ENCODE measurements around the gene LYST.

Gene LYST

DNA sequence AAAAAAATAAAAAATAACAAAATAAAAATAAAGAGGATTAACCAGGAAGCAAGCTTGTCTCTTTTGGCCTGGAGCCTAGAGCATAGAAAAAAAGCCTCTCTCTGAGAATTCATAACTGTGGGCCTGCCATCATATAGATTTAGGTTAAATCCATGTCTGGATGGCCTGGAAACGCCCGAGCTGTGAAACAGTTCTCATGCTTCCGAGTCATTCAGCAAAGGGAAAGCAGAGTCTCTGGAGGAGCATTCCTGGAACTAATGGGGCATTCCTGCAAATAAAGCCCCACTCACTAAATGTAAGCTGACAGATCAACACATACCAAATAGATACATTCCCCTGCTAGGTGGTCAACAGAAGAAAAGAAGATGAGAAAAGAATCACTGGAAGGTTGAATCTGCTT lies 141.3 kb downstream of the LYST start:
- no peak for TF ChIP-seq JUND (IDR thresholded peaks at IDR 0.05; ENCODE audit: low read depth)
- in situ Hi-C loops (cut with HindIII; ENCODE audit: low pct_unique_long_range_greater_than_20kb, low sequenced_read_pairs) = no loop called here

DNA sequence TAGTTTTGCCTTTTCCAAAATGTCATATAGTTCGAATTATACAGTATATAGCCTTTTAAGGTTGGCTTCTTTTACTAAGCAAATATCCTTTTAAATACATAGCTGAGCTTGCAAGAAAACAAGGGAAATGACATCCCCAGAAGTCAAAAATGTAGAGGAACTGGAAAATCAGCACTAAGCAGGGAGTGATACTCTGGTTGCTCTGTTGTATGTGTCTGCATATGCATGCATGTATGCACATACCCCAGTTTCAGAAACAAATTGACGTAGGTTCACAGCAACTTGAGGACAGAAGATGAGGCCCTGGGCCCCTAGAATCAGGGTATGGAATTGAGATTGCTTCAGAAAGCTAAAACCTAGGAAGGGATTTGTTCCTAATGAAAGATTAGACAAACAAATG lies 142.0 kb downstream of the LYST start:
- no peak for TF ChIP-seq JUND (IDR thresholded peaks at IDR 0.05; ENCODE audit: low read depth)
- peak in 1 of 2 experiments; percentile 70 for DNase-seq (ENCODE audit: low read depth in 1 of 2, low spot score in 1 of 2)
- in situ Hi-C loops (cut with HindIII; ENCODE audit: low pct_unique_long_range_greater_than_20kb, low sequenced_read_pairs) = no loop called here

More for the DNA sequence above, 141.3 kb downstream of the LYST start:
- DNase-seq (ENCODE audit: low read depth in 1 of 2, low spot score in 1 of 2) = no peak

DNA sequence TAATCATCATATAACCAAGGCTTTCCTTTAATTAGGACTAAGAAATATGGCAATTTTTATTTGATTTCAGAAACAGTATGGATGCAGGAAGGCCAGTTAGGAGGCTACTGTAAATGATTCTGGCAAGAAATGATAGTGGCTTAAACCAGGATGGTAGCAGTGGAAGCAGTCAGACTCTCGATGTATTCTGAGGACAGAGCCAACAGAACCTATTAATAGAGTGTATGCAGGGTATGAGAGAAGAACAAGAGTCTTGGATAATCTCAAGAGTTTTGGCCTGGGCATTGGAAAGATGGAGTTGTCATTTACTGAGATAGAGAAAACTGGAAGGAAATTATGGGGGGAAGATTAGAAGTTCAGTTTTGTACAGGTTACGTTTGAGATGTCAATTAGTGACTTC lies 143.8 kb downstream of the LYST start:
- TF ChIP-seq JUND (IDR thresholded peaks at IDR 0.05; ENCODE audit: low read depth) = no peak
- no peak for DNase-seq (ENCODE audit: low read depth in 1 of 2, low spot score in 1 of 2)
- in situ Hi-C loops (cut with HindIII; ENCODE audit: low pct_unique_long_range_greater_than_20kb, low sequenced_read_pairs) = no loop called here

DNA sequence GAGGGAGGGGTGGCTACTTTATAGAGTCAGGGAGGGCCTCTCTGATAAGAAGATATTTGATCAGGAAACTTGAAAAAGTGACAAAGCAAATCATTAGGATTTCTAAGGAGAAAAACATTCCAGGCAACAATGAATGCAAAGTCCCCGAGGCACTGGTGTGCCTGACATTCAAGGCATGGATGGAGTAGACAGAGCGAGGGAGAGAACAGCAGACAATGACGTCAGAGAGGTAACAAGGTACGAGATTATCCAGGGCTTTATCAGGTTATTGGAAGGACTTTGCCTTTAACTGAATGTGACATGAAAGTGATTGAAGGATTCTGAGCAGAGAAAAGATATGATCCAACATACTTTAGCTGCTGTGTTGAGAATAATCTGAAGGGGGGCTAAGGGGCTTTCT lies 144.7 kb downstream of the LYST start:
- no peak for TF ChIP-seq JUND (IDR thresholded peaks at IDR 0.05; ENCODE audit: low read depth)
- no peak for DNase-seq (ENCODE audit: low read depth in 1 of 2, low spot score in 1 of 2)
- in situ Hi-C loops (cut with HindIII; ENCODE audit: low pct_unique_long_range_greater_than_20kb, low sequenced_read_pairs) = no loop called here

DNA sequence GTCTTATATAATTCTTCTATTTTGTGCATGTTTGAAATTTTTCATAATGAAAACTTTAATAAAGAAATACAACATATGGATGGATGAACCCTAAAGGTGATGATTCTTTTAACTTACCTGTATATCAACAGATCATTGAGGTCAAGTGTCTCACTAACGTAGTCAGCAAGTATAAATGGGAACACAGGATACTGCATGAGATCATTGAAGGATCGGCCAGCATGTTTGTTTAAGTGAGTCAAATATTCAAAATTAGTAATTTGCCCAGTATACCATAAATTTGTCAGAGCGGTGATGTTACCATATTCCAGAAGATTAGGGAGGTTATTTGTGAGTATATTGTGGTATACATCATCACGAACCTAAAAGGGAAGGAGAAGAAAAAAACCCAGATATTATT lies 146.2 kb downstream of the LYST start:
- no peak for TF ChIP-seq JUND (IDR thresholded peaks at IDR 0.05; ENCODE audit: low read depth)
- in situ Hi-C loops (cut with HindIII; ENCODE audit: low pct_unique_long_range_greater_than_20kb, low sequenced_read_pairs) = no loop called here
- no peak for DNase-seq (ENCODE audit: low read depth in 1 of 2, low spot score in 1 of 2)

DNA sequence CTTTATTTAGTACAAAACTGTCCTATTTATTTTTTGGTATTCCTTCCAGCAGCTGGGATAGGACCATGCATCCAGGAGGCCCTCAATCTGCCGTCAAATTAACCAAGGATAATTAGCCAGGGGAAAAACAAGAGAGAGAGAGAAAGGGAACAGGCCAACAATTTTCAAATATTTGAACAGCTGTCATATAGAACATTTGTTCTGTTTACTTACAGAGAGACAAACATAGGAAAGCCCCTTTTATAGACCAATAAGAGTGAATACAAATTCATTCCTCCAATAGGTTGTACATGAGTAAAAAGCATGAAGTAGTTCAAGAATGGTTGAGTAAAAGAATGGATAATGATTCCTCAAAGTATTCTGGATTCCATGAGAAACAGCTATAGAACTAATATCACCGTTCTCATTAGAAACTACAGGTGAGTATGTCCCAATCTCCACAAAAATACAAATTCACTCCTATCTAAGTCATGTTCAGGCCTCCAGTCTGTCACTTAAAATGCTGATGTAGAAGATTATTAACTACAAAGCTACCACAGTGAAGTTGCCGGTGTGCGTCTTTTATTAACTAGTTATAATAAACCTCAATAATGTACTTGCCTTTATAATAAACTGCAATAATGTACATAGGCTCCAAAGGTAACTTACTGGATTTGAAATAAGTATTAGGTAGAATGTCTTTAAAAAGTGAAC lies 152.4 kb downstream of the LYST start:
- DNase-seq (ENCODE audit: low read depth in 1 of 2, low spot score in 1 of 2) = peak in 1 of 2 experiments; percentile 20
- no peak for TF ChIP-seq JUND (IDR thresholded peaks at IDR 0.05; ENCODE audit: low read depth)
- in situ Hi-C loops (cut with HindIII; ENCODE audit: low pct_unique_long_range_greater_than_20kb, low sequenced_read_pairs) = no loop called here

DNA sequence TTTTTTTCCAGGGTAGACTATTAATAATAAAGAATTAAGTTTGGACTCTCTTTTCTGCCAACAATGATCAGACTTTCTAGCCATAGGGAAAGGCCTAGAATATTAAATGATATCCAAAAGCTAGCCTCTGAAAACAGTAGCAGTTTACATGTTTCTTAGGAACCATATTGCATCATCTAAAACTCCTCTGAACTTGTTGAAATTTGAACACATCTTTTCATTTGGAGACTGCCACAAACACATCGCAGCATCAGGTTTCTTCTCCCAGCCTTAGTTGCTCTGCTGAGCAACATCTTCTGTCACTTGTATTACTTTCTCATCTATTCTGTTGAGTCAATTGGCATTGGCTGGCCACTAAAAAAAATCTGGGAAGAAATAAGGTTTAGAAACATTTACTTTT lies 153.9 kb downstream of the LYST start:
- in situ Hi-C loops (cut with HindIII; ENCODE audit: low pct_unique_long_range_greater_than_20kb, low sequenced_read_pairs) = no loop called here
- no peak for TF ChIP-seq JUND (IDR thresholded peaks at IDR 0.05; ENCODE audit: low read depth)

DNA sequence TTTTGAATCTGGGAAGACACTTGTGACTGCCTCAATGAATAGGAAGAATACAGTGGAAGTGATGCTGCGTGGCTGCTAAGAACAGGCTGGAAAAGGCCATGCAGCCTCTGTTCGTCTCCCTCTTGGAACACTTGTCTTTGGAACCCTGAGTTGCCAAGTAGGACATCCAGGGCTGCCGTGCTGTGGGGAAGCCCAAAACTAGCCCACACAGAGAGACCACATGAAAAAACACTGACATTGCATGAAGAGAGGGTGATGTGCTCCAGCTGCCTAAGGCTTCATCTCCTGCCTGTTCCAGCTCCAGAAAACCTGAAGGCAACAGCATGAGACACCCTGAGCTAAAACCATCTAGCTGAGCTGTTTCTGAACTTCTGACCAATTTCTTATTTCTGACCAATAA lies 156.0 kb downstream of the LYST start:
- TF ChIP-seq JUND (IDR thresholded peaks at IDR 0.05; ENCODE audit: low read depth) = no peak
- no peak for DNase-seq (ENCODE audit: low read depth in 1 of 2, low spot score in 1 of 2)
- in situ Hi-C loops (cut with HindIII; ENCODE audit: low pct_unique_long_range_greater_than_20kb, low sequenced_read_pairs) = no loop called here

More for the DNA sequence above, 153.9 kb downstream of the LYST start:
- no peak for DNase-seq (ENCODE audit: low read depth in 1 of 2, low spot score in 1 of 2)

DNA sequence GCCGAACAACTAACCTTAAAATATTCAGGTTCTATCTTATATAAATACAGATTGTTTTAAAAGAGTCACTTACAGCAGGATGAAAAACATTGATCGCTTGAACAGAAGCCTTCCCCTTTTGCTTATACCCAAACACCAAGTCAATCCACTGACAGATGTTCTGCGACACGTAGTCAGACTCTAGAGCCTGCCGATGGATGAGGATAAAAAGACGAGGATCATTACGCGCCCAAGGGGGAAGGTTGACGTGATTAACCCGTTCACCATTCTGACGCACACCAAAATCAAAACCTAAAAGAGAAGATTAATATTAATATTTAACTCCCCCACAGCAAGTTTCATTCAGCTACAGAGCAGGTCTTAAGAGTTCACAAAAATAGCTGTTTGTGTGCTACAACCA lies 157.7 kb downstream of the LYST start:
- in situ Hi-C loops (cut with HindIII; ENCODE audit: low pct_unique_long_range_greater_than_20kb, low sequenced_read_pairs) = no loop called here
- no peak for DNase-seq (ENCODE audit: low read depth in 1 of 2, low spot score in 1 of 2)
- TF ChIP-seq JUND (IDR thresholded peaks at IDR 0.05; ENCODE audit: low read depth) = no peak

DNA sequence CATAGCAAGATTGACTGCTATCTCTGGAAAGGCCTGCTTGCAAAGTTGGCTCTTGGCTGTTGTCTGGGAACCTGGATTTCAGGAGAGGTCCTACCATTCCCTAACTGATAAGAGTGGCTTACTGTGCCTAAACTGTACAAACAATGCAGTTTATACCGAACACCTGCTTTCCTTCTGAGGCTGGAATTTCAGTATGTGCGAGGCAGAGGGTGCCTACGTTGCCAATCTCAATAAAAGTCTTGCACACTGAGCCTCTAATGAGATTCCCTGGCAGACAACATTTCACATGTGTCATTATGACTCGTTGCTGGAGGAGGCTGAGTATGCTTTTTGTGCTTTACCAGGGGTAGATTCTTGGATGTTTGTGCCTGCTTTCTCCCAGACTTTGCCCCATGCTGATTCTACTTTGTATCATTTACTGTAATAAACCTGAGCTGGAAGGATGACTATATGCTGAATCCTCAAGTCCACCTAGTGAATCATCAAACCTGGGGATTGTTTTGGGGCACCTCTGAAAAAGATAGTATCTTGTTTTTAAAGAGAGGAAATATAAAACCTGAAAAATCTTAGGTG lies 158.2 kb downstream of the LYST start:
- in situ Hi-C loops (cut with HindIII; ENCODE audit: low pct_unique_long_range_greater_than_20kb, low sequenced_read_pairs) = no loop called here

DNA sequence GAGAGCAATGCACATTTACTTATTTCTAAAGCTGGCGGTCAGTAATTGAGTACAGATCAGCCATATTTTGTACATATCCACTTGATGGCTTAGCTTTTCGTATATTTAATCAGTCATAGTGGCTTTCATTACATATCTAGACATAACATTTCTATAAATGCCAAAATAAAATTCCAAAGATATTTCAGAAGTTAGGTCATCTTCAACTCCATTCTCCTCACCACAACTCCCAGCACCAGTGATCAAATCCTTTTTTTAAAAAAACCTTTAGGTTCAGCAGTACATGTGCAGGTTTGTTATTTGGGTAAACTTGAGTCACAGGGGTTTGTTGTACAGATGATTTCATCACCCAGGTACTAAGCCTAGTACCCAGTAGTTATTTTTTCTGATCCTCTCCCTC lies 163.2 kb downstream of the LYST start:
- in situ Hi-C loops (cut with HindIII; ENCODE audit: low pct_unique_long_range_greater_than_20kb, low sequenced_read_pairs) = no loop called here
- no peak for DNase-seq (ENCODE audit: low read depth in 1 of 2, low spot score in 1 of 2)
- TF ChIP-seq JUND (IDR thresholded peaks at IDR 0.05; ENCODE audit: low read depth) = no peak

More for the DNA sequence above, 158.2 kb downstream of the LYST start:
- TF ChIP-seq JUND (IDR thresholded peaks at IDR 0.05; ENCODE audit: low read depth) = no peak
- no peak for DNase-seq (ENCODE audit: low read depth in 1 of 2, low spot score in 1 of 2)

DNA sequence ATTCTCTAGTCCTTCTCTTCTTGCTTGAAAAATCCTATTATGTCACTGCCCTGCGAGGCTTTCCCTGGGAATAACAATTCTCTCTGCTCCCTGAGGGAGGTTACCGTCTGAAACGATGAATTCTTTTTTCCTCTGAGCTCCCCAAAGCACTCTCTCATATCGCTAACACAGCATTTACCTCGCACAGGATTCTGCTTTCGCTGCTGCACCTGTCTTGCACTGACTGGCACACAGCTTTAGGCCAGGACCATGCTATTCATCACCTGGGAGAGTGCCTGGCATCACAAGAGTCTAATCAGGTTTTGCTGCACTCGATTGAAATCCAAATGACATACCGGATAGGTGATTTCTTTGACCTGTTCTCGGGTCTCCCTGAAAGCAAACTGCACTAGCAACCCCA lies 164.3 kb downstream of the LYST start:
- no peak for DNase-seq (ENCODE audit: low read depth in 1 of 2, low spot score in 1 of 2)
- in situ Hi-C loops (cut with HindIII; ENCODE audit: low pct_unique_long_range_greater_than_20kb, low sequenced_read_pairs) = no loop called here
- no peak for TF ChIP-seq JUND (IDR thresholded peaks at IDR 0.05; ENCODE audit: low read depth)

DNA sequence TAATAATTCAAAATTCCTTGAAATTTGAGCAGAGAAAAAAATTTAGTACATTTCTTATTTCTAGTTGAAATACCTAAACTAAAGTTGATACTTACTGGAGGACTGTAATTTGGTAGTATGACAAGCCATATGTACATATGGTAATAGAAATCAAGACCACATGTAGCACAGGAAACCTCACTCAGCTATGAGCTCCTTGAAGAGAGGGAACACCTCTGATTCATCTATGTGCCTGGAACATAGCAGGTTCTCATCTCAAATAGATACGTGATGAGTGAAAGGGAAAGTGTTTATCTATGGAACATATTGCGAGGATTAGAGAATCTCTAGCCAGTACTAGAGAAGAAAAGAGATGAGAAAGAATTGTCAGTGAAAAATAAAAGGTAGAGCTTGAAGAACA lies 169.2 kb downstream of the LYST start:
- no peak for TF ChIP-seq JUND (IDR thresholded peaks at IDR 0.05; ENCODE audit: low read depth)
- DNase-seq (ENCODE audit: low read depth in 1 of 2, low spot score in 1 of 2) = no peak
- in situ Hi-C loops (cut with HindIII; ENCODE audit: low pct_unique_long_range_greater_than_20kb, low sequenced_read_pairs) = no loop called here

DNA sequence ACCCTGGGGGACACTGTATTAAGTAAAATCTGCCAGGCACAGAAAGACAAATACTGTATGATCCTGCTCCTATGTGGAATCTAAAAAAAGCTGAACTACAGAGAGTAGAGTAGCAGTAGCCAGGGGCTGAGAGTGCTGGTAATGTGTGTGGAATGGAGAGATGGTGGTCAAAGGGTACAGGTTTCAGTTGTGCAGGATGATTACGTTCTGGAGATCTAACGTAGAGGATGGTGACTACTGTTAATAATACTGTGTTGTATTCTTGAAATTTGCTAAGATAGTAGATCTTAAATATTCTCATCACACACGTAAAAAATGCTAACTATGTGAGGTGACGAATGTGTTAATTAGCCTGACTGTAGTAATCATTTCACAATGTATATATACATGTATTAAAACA lies 177.3 kb downstream of the LYST start:
- no peak for DNase-seq (ENCODE audit: low read depth in 1 of 2, low spot score in 1 of 2)
- no peak for TF ChIP-seq JUND (IDR thresholded peaks at IDR 0.05; ENCODE audit: low read depth)
- in situ Hi-C loops (cut with HindIII; ENCODE audit: low pct_unique_long_range_greater_than_20kb, low sequenced_read_pairs) = no loop called here

All from T47D (cell line).